Measurements from ENCODE around the gene RPL23. TPM values are rescaled to one million over a fixed set of nuclear protein-coding genes. Genes with fewer than 3 reads are reported as not detected.

The RPL23 gene
- total and polyA plus RNA-seq, 9 of the 15 experiments (the other 6 are each of a cell fraction or from before 2014, with no cell fraction given) = 1,745 to 3,667 (median 3,096) TPM

GRCh38 chr17:38824899-38825761, 28.4 kb downstream of the RPL23 start, which contains the start of gene CWC25 (continued):
- TF ChIP-seq PHTF2 (CRISPR knock-in tag; IDR thresholded peaks at IDR 0.05) (no peak), TFE3 (CRISPR knock-in tag; IDR thresholded peaks at IDR 0.05) (no peak), CTCFL (IDR thresholded peaks at IDR 0.05; ENCODE audit: borderline replicate concordance, insufficient read depth, low read depth, low read length, poor library complexity, severe bottlenecking) (no peak), RFX5 (IDR thresholded peaks at IDR 0.05; ENCODE audit: low read depth, low read length) (peak; percentile 79; the same call in 1 of the 2 replicates), RBM15 (IDR thresholded peaks at IDR 0.05; ENCODE audit: insufficient read depth, low read length) (no peak), RUNX1 (IDR thresholded peaks at IDR 0.05; ENCODE audit: low read depth) (no peak; the same call in 1 of the 2 replicates), SIN3A (IDR thresholded peaks at IDR 0.05; ENCODE audit: borderline replicate concordance in 2 of 2, control insufficient read depth in 1 of 2, low read depth in 2 of 2, low read length in 2 of 2) (peak; percentile 92 to 100; a peak in 3 of 4 replicates), HBP1 (CRISPR knock-in tag; IDR thresholded peaks at IDR 0.05) (no peak), BDP1 (IDR thresholded peaks at IDR 0.05; ENCODE audit: insufficient read depth, insufficient read length) (no peak), PTTG1 (tag; IDR thresholded peaks at IDR 0.05; ENCODE audit: low read depth) (no peak), NKRF (IDR thresholded peaks at IDR 0.05; ENCODE audit: borderline replicate concordance) (peak; percentile 93), ZNF785 (CRISPR knock-in tag; IDR thresholded peaks at IDR 0.05) (no peak), CSDE1 (IDR thresholded peaks at IDR 0.05) (peak in 1 of 2 experiments; percentile 99; a peak in 2 of 4 replicates), FOXA3 (CRISPR knock-in tag; conservative IDR thresholded peaks at IDR 0.05 in 1 of 2, IDR thresholded peaks at IDR 0.05 in 1 of 2) (peak in 1 of 2 experiments; percentile 57; a peak in 1 of 4 replicates), THRB (CRISPR knock-in tag; conservative IDR thresholded peaks at IDR 0.05) (no peak), SPI1 (IDR thresholded peaks at IDR 0.05; ENCODE audit: borderline replicate concordance, low read depth, low read length) (no peak)
